Measurements from ENCODE around the gene GPBAR1. TPM values are rescaled to one million over a fixed set of nuclear protein-coding genes. Genes with fewer than 3 reads are reported as not detected.
"Not testable (repeated sequence)": the region's sequence is repeated elsewhere in the genome, so short reads cannot be mapped to it uniquely, and the experiment has no call there.

The GPBAR1 gene
- total RNA-seq, 1 donor, result not detected

DNA sequence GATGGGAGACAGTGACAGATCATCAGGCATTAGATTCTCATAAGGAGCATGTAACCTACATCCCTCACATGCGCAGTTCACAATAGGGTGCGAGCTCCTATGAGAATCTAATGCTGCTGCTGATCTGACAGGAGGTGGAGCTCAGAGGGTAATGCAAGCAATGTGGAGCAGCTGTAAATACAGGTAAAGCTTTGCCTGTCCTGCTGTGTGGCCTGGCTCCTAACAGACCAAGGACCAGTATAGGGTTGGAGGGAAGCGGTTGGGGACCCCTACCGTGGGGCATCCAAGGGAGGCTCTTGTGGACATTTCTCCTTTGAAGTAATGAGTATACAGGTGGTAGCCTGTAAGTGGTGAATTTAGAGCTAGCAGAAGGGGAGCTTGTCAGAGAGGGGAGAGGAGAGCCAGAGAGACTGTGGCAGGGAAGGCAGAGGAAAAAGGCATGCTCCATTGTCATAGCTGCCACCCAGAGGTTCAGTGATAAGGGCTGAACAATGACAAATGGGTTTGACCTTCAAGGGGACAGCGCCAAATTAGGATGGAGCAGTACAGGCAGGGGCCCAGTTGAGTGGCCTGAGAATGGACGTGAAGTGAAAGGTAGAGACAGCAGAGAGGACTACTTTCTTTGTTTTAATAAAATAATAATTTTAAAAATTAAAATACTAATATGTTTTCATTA, 46.7 kb downstream of the GPBAR1 start:
- H3K4me3 ChIP-seq (ENCODE audit: low read depth, low read length), result no peak overlapping the region
- DNase-seq (ENCODE audit: low read depth), result no peak
- TF ChIP-seq, protein P1, sequence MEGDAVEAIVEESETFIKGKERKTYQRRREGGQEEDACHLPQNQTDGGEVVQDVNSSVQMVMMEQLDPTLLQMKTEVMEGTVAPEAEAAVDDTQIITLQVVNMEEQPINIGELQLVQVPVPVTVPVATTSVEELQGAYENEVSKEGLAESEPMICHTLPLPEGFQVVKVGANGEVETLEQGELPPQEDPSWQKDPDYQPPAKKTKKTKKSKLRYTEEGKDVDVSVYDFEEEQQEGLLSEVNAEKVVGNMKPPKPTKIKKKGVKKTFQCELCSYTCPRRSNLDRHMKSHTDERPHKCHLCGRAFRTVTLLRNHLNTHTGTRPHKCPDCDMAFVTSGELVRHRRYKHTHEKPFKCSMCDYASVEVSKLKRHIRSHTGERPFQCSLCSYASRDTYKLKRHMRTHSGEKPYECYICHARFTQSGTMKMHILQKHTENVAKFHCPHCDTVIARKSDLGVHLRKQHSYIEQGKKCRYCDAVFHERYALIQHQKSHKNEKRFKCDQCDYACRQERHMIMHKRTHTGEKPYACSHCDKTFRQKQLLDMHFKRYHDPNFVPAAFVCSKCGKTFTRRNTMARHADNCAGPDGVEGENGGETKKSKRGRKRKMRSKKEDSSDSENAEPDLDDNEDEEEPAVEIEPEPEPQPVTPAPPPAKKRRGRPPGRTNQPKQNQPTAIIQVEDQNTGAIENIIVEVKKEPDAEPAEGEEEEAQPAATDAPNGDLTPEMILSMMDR (IDR thresholded peaks at IDR 0.05; ENCODE audit: insufficient read depth, low read depth, low read length), result no peak

DNA sequence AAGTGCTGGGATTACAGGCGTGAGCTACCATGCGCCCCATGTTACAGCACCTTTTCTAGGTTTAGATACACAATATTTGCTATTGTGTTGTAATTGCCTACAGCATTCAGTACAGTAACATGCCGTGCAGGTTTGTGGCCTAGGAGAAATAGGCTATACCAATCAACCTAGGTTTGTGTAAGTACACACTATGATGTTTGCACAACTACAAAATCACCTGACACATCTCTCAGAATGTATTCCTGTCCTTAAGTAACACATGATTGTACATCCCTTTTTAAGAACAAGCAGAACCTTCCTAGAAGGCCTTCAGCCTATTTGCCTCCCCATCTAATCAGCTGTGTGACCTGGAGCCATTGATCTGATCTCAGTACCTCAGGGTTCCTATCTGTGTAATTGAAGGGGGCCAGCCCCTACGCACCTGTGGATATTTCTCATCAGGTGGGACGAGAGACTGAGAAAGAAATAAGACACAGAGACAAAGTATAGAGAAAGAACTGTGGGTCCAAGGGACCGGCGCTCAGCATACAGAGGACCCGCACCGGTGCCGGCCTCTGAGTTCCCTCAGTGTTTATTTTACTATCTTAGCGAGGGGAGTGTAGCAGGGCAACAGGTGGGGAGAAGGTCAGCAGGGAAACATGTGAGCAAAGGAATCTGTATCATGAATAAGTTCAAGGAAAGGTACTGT, 50.2 kb downstream of the GPBAR1 start:
- DNase-seq (ENCODE audit: low read depth), result no peak
- TF ChIP-seq, protein P1 (IDR thresholded peaks at IDR 0.05; ENCODE audit: insufficient read depth, low read depth, low read length), result no peak
- no peak overlapping the region for H3K4me3 ChIP-seq (ENCODE audit: low read depth, low read length)

DNA sequence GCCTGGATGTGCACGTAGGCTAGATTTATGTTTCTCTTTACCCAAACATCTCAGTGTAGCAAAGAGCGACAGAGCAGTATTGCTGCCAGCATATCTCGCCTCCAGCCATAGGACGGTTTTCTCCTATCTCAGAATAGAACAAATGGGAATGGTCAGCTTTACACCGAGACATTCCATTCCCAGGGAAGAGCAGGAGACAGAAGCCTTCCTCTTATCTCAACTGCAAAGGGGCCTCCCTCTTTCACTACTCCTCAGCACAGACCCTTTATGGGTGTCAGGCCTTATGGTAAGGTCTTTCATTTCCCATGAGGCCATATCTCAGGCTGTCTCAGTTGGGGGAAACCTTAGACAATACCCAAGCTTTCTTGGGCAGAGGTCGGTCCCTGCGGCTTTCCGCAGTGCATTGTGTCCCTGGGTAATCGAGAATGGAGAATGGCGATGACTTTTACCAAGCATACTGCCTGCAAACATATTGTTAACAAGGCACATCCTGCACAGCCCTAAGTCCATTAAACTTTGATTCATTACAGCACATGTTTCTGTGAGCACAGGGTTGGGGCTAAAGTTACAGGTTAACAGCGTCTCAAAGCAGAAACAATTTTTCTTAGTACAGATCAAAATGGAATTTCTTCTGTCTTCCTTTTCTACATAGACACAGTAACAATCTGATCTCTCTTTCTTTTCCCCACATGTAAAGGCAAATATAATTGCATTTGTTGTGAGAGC, 50.9 kb downstream of the GPBAR1 start:
- H3K4me3 ChIP-seq (ENCODE audit: low read depth, low read length), result not testable (repeated sequence)
- DNase-seq (ENCODE audit: low read depth), result peak; percentile 69

DNA sequence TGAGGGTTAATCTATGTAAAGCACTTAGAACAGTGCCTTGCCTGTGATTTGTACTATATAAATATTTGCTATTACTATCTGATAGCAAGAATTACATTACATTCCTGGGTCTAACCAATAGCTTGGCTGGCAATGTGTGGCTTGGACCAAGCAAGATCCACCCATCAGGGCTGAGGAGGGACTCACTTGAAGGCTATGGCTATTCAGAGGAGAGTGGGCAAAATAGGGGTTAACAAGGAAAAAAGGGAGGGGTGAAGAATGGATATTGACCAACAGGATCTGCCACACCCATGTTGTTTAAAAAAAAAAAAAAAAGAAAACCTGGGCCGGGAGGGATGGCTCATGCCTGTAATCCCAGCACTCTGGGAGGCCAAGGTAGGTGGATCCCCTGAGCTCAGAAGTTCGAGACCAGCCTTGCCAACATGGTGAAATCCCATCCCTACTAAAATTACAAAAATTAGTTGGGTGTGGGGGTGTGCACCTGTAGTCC, 51.5 kb downstream of the GPBAR1 start:
- no peak overlapping the region for H3K4me3 ChIP-seq (ENCODE audit: low read depth, low read length)
- DNase-seq (ENCODE audit: low read depth), result peak; percentile 76
- TF ChIP-seq, protein P1 (IDR thresholded peaks at IDR 0.05; ENCODE audit: insufficient read depth, low read depth, low read length), result no peak

DNA sequence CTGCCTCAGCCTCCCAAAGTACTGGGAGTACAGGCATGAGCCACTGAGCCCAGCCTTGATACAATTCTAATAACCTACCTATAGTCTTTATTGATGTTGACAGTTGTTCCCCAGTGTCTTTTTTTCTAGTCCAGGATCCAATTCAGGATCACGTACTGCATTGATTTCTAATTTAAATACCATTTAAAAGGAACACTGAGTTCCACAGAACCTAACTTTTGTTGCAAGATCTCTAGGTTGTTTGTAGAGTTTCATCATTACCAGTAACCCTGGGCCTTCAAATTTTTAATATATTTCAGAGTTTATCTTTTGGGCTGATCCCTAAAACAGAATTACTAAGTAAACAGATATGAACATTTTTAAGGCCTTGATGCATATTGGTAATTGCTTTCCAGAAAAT, 52.5 kb downstream of the GPBAR1 start:
- no peak for DNase-seq (ENCODE audit: low read depth)
- H3K4me3 ChIP-seq (ENCODE audit: low read depth, low read length), result no peak overlapping the region
- TF ChIP-seq, protein P1 (IDR thresholded peaks at IDR 0.05; ENCODE audit: insufficient read depth, low read depth, low read length), result no peak

Other genes starting within 250 kb of the GPBAR1 start
- gene RUFY4, start 191.8 kb upstream of the GPBAR1 start, total RNA-seq, result not detected in 2 replicates
- gene CXCR2, start 135.0 kb upstream of the GPBAR1 start, total RNA-seq, result not detected in 2 replicates
- gene CXCR1, start 94.1 kb upstream of the GPBAR1 start, total RNA-seq, result not detected in 2 replicates
- 482 and 483 TPM in 2 replicates for gene ARPC2, start 43.8 kb upstream of the GPBAR1 start, total RNA-seq
- 104 and 110 TPM in 2 replicates for gene AAMP, start 9.1 kb downstream of the GPBAR1 start, total RNA-seq
- 26.1 and 26.8 TPM in 2 replicates for gene PNKD, start 9.5 kb downstream of the GPBAR1 start, total RNA-seq
- 123 and 136 TPM in 2 replicates for gene TMBIM1, start 31.5 kb downstream of the GPBAR1 start, total RNA-seq
- 0.43 TPM in 1 of 2 replicates, not detected in the other for gene CATIP, start 95.8 kb downstream of the GPBAR1 start, total RNA-seq
- gene SLC11A1, start 121.3 kb downstream of the GPBAR1 start, total RNA-seq, result under 0.01 and 0.43 TPM in 2 replicates
- gene CTDSP1, start 138.9 kb downstream of the GPBAR1 start, total RNA-seq, result 63.5 and 66.9 TPM in 2 replicates
- under 0.01 TPM in 1 of 2 replicates, not detected in the other for gene VIL1, start 158.1 kb downstream of the GPBAR1 start, total RNA-seq

Data from fibroblast of villous mesenchyme (primary cell).